HT-29 (cell line): ENCODE data around the gene RILPL1. TPM values are rescaled to one million over a fixed set of nuclear protein-coding genes. Genes with fewer than 3 reads are reported as not detected.
"Not testable (repeated sequence)": the region's sequence is repeated elsewhere in the genome, so short reads cannot be mapped to it uniquely, and the experiment has no call there.

ENCODE experiments used
- DNase-seq: peaks from one replicate; pipeline ENCODE4 v3.0.0-alpha.2; 2015; ENCODE audit warnings: low spot score
- total RNA-seq: library from RNA; depleted of rRNA; stranded (reverse); fragments of >200 nt; shearing (Covaris generic); gene quantifications from 2 replicates; pipeline ENCODE4 v1.2.3, GENCODE V29; 2014

RILPL1 gene
- total RNA-seq, 1 experiment from 2014 or later = 1.7 TPM

- DNase-seq = no peak
Observed at GRCh38 chr12:123530668-123531067, 2.9 kb downstream of the RILPL1 start.

- DNase-seq = no peak
Observed at GRCh38 chr12:123529686-123530085, 3.8 kb downstream of the RILPL1 start.

GRCh38 chr12:123528858-123529257 is 4.7 kb downstream of the RILPL1 start:
- DNase-seq = no peak

- no peak for DNase-seq
Observed at GRCh38 chr12:123526542-123527080, 6.9 kb downstream of the RILPL1 start.

- DNase-seq = no peak
Observed at GRCh38 chr12:123524378-123524777, 9.1 kb downstream of the RILPL1 start.

GRCh38 chr12:123523518-123523917 is 10.0 kb downstream of the RILPL1 start:
- no peak for DNase-seq

- DNase-seq = no peak
Observed at GRCh38 chr12:123522164-123522563, 11.4 kb downstream of the RILPL1 start.

GRCh38 chr12:123520567-123521474 is 12.7 kb downstream of the RILPL1 start:
- DNase-seq = no peak

- no peak for DNase-seq
Observed at GRCh38 chr12:123519141-123520001, 14.1 kb downstream of the RILPL1 start.

GRCh38 chr12:123516216-123516780 is 17.2 kb downstream of the RILPL1 start:
- no peak for DNase-seq

- DNase-seq = not testable (repeated sequence)
Observed at GRCh38 chr12:123514582-123515221, 18.8 kb downstream of the RILPL1 start.

- DNase-seq = no peak
Observed at GRCh38 chr12:123513805-123514204, 19.7 kb downstream of the RILPL1 start.

GRCh38 chr12:123512838-123513665 is 20.5 kb downstream of the RILPL1 start:
- DNase-seq = no peak

GRCh38 chr12:123506843-123507236 is 26.7 kb downstream of the RILPL1 start:
- no peak for DNase-seq

- DNase-seq = no peak
Observed at GRCh38 chr12:123506059-123506842, 27.3 kb downstream of the RILPL1 start.

- no peak for DNase-seq
Observed at GRCh38 chr12:123502163-123502704, 31.3 kb downstream of the RILPL1 start.

GRCh38 chr12:123499332-123499731 is 34.2 kb downstream of the RILPL1 start:
- no peak for DNase-seq

- DNase-seq = no peak
Observed at GRCh38 chr12:123498126-123498825, 35.2 kb downstream of the RILPL1 start.

GRCh38 chr12:123497065-123497464 is 36.5 kb downstream of the RILPL1 start:
- no peak for DNase-seq
